HG03060 (cell line): ENCODE measurements around the gene NCAM1.

ENCODE experiments used
- ATAC-seq: cut with Tn5 transposase; IDR thresholded peaks from one replicate; pipeline ENCODE4 v1.9.1; 2021; ENCODE audit warnings: low read depth, moderate number of reproducible peaks; ENCODE audit not compliant: unreplicated experiment

NCAM1 gene

GRCh38 chr11:113162592-113162962 lies 201.4 kb downstream of the NCAM1 start:
- no peak for ATAC-seq

GRCh38 chr11:113163291-113164030 lies 202.2 kb downstream of the NCAM1 start:
- no peak for ATAC-seq

GRCh38 chr11:113166280-113166679 lies 205.1 kb downstream of the NCAM1 start:
- ATAC-seq, result no peak

- no peak for ATAC-seq
These were observed 206.4 kb downstream of the NCAM1 start for GRCh38 chr11:113167599-113167998.

- no peak for ATAC-seq
These were observed 207.4 kb downstream of the NCAM1 start for GRCh38 chr11:113168354-113169342.

GRCh38 chr11:113172382-113172951 lies 211.2 kb downstream of the NCAM1 start:
- ATAC-seq, result no peak

GRCh38 chr11:113173126-113173525 lies 211.9 kb downstream of the NCAM1 start:
- ATAC-seq, result no peak

GRCh38 chr11:113174882-113175281 lies 213.7 kb downstream of the NCAM1 start:
- no peak for ATAC-seq

GRCh38 chr11:113176599-113177360 lies 215.6 kb downstream of the NCAM1 start:
- no peak for ATAC-seq

GRCh38 chr11:113177671-113178070 lies 216.5 kb downstream of the NCAM1 start:
- no peak for ATAC-seq

- ATAC-seq, result no peak
These were observed 217.3 kb downstream of the NCAM1 start for GRCh38 chr11:113178381-113179070.

- no peak for ATAC-seq
These were observed 218.0 kb downstream of the NCAM1 start for GRCh38 chr11:113179181-113179704.

GRCh38 chr11:113181094-113181493 lies 219.9 kb downstream of the NCAM1 start:
- no peak for ATAC-seq

GRCh38 chr11:113182288-113182687 lies 221.1 kb downstream of the NCAM1 start:
- no peak for ATAC-seq

GRCh38 chr11:113184498-113184897 lies 223.3 kb downstream of the NCAM1 start:
- no peak for ATAC-seq

- no peak for ATAC-seq
These were observed 227.2 kb downstream of the NCAM1 start for GRCh38 chr11:113188371-113188834.

GRCh38 chr11:113189909-113190667 lies 228.9 kb downstream of the NCAM1 start:
- ATAC-seq, result no peak

- no peak for ATAC-seq
These were observed 231.1 kb downstream of the NCAM1 start for GRCh38 chr11:113192121-113192925.
